ENCODE measurements around the gene STARD3.
"Not testable (repeated sequence)": the region's sequence is repeated elsewhere in the genome, so short reads cannot be mapped to it uniquely, and the experiment has no call there.

The STARD3 gene

DNA sequence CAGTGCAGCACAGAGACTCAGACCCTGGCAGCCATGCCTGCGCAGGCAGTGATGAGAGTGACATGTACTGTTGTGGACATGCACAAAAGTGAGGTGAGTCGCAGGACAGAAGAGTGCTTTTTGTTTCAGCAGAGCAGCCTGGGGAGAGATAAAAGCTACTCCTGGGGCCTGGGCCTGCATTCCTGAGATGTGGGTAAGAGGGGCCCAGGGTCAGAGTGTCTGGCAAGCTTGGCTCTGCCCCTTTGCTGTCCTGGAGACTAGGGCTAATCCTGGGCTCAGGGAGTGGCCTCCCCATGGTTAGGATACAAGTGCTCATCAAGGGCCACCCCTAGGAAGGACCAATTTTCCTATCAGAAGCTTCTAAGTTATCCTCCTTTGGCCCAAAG lies 58.1 kb downstream of the STARD3 start:
- DNase-seq (ENCODE audit: low spot score), result no peak

DNA sequence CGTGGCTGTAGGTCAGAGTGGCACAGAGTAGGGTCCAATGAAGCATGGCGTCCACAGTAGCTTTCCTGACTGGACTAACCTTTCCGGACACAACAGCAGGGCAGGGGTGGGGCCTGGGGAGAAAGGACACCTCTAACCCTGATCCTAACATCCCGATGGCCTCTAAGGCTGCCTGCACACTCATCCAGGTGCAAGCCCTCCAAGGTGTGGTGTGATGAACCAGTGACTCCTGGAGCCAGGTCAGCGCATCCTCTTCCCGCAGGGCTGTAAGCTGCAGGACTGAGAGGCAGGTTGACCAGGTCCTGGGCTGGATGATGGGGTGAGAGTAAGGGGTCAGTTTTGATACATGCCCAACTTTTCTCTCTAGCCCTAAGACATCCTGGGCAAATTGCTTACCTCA lies 59.8 kb downstream of the STARD3 start:
- DNase-seq (ENCODE audit: low spot score), result no peak

DNA sequence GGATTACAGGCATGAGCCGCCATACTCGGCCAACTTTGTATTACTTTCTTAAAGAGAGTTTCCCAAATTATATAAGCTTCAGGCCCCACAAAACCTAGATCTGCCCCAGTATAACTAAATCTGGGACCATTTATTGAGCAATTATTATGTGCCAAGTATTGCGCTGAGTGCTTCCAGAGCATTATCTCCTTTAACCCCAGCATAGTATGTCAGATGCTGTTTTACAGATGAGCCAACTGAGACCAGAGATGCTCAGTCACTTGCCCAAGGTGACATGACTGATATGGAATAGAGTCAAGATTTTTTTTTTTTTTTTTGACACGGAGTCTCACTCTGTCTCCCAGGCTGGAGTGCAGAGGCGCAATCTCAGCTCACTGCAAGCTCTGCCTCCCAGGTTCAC lies 61.0 kb downstream of the STARD3 start:
- DNase-seq (ENCODE audit: low spot score), result no peak

DNA sequence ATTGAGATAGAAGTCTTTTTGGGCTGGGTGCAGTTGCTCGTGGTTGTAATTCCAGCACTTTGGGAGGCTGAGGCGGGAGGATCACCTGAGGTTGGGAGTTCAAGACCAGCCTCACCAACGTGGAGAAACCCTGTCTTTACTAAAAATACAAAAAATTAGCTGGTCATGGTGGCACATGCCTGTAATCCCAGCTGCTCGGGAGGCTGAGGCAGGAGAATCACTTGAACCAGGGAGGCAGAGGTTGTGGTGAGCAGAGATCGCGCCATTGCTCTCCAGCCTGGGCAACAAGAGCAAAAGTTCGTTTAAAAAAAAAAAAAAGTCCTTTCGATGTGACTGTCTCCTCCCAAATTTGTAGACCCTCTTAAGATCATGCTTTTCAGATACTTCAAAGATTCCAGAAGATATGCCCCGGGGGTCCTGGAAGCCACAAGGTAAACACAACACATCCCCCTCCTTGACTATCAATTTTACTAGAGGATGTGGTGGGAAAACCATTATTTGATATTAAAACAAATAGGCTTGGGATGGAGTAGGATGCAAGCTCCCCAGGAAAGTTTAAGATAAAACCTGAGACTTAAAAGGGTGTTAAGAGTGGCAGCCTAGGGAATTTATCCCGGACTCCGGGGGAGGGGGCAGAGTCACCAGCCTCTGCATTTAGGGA lies 62.3 kb downstream of the STARD3 start:
- not testable (repeated sequence) for DNase-seq (ENCODE audit: low spot score)

DNA sequence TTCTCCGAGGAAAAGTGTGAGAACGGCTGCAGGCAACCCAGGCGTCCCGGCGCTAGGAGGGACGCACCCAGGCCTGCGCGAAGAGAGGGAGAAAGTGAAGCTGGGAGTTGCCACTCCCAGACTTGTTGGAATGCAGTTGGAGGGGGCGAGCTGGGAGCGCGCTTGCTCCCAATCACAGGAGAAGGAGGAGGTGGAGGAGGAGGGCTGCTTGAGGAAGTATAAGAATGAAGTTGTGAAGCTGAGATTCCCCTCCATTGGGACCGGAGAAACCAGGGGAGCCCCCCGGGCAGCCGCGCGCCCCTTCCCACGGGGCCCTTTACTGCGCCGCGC lies 62.8 kb downstream of the STARD3 start, which contains the start of gene ERBB2:
ERBB2 (plus strand) TSS at position 247 of the 330 bp plus-strand sequence. CDS start 175 bp downstream, outside the sequence.
- no peak for DNase-seq (ENCODE audit: low spot score)

DNA sequence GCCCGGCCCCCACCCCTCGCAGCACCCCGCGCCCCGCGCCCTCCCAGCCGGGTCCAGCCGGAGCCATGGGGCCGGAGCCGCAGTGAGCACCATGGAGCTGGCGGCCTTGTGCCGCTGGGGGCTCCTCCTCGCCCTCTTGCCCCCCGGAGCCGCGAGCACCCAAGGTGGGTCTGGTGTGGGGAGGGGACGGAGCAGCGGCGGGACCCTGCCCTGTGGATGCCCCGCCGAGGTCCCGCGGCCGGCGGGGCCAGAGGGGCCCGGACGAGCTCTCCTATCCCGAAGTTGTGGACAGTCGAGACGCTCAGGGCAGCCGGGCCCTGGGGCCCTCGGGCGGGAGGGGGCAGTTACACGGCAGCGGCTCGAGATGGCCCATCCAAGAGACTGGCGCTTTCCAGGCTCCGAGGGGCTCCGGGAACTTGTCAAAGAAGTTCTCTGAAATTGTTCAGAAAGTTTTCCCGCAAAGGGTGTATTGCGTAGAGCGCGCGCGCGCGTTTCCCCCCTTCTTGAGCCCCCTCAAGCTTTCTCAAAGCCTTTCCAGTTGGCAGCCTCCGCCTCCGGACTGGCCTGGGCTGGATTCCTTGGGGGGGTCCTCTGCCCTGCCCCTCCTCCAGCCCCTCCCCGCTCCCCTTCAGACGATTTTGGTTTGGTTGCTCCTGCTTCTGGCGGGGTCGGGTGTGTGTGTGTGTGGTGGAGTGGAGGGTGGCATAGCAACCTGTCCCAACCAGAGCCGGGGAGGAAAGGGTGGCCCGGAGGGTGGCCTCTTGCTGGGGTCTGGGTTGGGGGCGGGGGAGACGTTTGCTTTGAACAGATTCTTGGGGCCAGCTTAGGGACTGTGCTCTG lies 63.4 kb downstream of the STARD3 start:
- DNase-seq (ENCODE audit: low spot score), result no peak

DNA sequence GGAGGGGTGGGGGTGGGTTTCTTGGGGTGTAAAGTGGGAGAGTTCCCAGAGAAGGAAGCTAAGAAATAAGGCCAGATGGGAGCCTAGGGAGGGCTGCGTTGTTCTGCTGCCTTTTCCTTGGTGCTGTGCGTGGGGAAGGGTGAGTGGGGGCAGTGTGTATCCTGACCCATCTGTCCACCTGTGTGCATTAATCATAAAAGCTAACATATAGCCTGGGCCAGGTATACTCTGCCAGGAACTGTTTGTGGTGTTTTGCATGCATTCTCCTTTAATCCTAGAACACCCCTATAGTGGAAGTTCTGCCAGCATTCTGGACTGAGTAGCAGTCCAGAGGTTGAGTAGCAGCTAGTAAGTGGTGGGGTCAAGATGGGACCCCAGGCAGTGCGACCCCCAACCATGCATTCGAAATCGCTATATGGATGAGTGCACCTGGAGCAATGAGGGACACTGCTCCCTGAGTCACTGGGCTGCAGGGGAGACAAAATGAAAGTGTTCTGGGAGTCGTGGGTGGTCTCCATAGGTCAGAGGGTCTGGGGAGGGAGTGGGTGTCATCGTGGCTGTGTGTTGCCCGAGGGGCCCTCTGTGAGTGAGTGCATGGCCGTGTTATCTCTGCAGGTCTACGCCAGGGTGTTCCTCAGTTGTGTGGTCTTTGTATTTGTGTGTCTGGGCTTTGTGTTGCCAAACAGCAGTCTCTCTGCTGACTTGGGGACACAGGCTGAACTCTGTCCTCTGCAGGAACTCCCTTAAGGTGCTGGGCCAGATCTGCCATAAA lies 64.3 kb downstream of the STARD3 start:
- DNase-seq (ENCODE audit: low spot score), result no peak

DNA sequence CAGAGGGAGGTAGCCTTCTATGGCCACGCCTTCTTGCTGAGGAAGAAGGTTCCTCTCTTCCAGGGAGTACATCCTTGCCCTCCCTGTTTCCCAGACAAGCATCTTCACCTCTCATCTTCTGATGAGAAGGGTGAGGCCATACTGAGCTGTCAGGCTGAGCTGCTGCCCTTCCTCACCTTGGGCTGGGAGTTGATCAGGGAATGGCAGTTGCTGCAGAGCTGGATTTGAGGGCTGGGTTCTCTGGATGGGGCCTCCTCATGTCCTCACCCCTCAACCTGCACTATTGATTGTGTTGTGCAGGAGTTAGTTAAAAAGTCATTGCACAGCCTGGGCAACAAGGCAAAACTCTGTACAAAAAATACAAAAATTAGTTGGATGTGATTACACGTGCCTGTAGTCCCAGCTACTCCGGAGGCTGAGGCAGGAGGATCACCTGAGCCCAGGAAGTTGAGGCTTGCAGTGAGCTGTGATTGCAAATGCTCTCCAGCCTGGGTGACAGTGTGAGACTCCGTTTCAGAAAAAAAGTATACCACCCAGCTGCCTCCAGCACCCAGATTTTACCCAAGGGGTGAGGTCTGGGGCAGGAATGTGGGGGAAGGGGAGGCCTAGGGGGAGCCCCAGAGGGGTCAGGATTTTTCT lies 65.0 kb downstream of the STARD3 start:
- DNase-seq (ENCODE audit: low spot score), result no peak

DNA sequence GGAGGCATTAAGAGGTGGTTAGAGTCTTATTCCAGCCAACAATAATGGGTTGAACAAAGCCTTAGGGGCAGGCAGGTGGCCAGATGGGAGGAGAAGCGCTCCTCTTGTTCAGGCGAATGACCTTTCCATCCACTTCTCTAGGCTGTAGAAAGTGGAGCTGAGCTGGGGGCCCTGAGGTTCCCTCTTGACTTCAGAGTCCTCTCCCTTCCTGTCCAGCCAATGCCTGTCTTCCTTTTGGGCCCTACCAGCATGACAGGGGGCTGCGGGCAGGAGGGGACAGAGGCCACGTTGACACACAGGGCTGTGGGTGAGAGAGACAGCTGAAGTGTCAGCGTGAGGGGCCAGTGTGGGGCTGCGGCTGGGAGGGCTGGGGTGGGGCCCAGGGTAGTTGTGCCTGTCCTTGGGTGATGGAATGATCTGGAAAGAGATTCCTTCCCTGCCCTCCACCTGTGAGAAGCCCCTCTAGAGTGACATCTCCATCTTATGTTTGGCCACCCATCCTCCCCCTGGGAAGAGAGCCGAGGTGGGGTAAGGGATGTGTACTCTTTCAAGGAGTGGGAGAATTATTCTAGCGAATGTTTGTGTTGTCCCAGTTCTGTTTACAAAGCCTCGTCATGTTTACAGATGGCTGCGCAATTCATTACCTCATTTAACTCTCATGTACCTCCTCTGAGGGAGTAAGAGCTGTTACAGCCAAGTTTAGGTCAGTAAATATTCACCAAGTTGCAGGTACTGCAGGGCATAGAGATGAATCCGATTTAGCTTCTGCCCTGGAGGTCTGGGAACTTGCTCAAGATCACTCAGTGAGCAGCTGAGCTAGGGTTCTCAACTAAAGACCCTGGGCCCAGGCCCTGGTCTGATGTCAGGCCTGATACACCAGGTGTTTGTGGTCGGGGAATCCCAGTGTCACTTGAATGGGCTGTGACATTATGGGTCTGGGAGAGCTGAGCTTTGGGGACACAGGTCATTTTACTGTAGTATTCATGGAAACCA lies 66.3 kb downstream of the STARD3 start:
- DNase-seq (ENCODE audit: low spot score), result no peak

DNA sequence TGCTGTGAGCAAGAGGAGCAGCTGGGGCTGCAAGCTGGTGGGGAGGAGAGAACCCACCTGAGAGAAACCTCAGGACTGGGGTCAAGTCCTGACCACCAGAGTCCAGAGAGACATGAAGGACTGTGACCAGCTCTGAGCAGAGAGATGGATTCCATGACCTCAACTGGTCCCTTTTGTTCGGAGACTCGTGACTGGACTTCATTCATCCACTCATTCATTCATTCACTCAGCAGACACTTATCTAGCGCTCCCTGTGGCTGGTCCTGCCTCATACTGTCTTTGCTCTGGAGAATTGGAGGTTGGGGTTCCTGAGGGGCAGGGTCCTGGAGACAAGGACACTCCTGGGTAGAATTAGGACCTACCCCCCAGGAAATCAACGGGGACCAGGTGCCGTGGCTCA lies 67.0 kb downstream of the STARD3 start:
- DNase-seq (ENCODE audit: low spot score), result no peak

DNA sequence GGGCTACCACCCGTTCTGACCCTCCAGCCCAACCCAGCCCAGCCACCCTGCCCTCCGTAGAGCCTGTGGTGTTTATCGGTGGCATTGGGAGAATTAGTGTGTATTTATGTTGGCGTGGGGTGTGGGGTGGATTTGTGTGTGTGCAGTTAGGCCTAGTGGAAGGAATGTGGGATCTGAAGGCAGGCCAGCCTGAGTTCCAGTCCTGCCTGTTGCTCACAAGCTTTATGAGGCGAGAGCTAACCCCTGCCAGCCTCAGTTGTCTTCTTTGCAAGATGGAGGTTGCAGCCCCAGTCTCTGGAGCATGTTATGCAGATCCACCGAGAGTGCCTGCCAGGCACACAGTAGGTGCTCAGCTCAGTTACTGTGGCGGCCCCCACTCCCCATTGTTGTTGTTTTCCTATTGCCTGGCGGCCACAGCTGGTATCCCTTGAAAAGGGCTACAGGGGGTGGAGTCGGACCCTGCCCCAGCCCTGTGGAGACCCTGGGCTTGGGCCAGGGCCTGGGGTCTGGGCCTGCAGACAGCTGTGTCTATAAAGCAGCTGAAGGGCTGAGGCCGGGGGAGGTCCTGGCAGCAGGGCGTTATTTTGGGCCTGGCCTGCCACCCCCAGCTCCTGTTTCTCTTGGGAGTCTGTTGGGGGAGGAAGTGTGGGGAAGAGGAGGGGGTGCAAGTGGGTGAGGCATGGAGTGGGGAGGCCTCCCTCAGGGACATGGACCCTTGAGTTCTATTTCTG lies 68.0 kb downstream of the STARD3 start:
- DNase-seq (ENCODE audit: low spot score), result no peak

DNA sequence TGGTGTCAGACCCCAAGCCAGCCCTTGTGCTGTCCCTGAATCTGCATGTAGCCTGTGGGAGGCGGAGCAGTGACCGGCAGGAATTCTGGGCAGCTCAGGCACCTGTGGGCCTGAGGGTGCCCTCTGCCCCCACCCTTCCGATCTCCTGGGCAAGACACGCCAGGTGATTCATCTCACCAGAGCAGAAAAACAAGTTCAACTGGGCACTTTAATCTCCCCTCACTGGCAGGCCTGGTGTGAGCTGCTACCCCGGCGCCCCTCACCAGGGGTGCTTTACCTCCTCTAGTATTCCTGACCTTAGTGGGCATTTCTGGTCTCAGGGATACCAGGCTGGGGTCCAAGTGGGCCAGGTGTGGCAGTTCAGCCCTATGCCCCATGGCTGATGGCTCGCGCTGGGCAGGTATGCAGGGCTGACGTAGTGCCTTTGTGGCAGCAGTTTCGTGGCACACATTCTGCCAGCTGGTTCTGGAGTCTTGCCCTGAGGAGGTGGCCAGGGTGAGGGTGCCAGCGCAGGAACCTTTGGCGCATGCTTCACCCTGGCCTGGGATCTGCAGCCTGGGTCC lies 68.9 kb downstream of the STARD3 start:
- no peak for DNase-seq (ENCODE audit: low spot score)

DNA sequence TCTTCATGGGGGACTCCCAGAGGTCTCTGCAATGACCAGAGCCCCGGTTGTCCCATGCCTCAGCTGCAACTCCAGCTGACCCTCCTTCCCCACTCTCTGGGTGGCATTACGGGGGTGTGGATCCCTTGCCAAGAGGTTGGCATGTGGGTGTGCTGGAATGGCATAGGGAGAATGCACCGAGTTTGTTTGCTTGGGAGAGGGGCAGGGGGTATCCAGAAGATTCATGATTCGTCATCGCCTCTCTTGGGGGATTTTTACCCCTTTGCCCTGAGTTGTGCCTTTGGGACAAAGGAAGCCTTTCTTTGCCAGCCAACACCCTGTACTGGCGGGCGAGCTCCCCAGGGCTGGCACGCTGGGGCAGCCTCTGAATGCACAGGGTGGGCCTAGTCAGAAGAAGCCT lies 69.4 kb downstream of the STARD3 start:
- no peak for DNase-seq (ENCODE audit: low spot score)

DNA sequence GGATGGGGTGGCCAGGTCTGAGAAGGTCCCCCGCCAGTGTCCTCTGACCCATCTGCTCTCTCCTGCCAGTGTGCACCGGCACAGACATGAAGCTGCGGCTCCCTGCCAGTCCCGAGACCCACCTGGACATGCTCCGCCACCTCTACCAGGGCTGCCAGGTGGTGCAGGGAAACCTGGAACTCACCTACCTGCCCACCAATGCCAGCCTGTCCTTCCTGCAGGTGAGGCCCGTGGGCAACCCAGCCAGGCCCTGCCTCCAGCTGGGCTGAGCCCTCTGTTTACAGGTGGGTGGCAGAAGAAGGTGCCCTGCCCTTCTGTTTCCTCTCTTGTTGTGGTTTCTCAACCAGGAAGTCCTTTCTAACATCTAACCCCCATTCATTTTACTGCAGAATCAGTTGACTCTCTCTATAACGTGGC lies 70.0 kb downstream of the STARD3 start:
- no peak for DNase-seq (ENCODE audit: low spot score)

DNA sequence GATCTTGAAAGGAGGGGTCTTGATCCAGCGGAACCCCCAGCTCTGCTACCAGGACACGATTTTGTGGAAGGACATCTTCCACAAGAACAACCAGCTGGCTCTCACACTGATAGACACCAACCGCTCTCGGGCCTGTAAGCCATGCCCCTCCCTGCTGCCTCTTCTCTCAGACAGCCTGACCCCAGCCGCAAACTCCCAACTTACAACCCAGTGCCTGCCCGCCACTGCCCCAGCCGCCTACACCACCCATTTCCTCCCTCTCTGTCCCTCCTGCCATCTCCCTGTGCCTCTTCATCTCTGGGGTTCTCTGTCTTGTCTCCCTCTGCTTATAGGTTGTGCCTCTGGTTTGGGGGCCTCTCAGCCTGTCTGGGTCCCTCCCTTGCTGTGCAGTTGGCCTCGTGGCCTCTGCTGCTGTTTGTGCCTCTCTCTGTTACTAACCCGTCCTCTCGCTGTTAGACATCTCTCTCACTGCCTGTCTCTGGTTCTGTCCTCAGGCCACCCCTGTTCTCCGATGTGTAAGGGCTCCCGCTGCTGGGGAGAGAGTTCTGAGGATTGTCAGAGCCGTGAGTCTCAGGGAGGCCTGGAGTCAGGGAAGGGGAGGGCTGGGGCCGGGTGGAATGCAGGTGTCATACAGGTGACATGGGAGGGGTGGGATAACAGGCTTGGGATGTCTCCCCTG lies 72.5 kb downstream of the STARD3 start:
- DNase-seq (ENCODE audit: low spot score), result no peak

DNA sequence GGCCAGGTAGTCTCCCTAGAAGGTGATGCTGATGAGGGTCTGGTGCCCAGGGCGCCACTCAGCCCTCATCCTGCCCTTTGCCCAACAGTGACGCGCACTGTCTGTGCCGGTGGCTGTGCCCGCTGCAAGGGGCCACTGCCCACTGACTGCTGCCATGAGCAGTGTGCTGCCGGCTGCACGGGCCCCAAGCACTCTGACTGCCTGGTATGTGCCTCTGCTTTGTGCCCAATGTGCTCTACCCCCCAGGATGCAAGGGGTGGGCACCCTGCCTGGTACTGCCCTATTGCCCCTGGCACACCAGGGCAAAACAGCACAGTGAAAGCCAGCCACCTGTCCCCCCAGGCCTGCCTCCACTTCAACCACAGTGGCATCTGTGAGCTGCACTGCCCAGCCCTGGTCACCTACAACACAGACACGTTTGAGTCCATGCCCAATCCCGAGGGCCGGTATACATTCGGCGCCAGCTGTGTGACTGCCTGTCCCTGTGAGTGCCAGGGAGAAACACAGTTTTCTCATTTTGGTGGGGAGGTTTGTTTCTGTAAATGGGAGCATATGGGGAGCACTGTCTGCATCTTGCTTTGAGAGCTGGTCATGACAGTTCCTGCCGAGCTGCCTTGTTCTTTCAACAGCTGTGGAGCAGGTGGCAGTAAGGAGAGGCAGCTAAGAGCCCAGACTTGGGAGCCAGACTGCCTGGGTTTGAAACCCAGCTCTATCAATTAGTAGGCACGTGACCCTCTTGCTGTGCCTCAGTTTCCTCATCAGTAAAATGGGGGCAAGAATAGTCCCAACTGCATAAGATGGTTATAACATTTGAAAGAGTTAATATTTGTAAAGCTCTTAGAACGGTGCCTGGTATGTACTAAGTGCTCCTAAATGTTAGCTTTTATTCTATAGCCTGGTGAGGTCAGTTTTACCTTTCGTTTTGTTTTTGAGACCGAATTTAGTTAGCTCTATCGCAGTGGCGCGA lies 73.3 kb downstream of the STARD3 start:
- peak; percentile 17 for DNase-seq (ENCODE audit: low spot score)

DNA sequence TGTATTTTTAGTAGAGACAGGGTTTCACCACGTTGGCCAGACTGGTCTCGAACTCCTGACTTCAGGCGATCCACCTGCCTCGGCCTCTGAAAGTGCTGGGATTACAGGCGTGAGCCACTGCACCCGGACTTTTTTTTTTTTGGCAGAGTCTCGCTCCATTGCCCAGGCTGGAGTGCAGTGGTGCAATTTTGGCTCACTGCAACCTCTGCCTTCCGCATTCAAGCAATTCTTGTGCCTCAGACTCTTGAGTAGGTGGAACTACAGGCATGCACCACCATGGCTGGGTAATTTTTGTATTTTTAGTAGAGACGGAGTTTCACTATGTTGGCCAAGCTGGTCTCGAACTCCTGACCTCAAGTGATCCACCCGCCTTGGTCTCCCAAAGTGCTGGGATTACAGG lies 74.1 kb downstream of the STARD3 start:
- not testable (repeated sequence) for DNase-seq (ENCODE audit: low spot score)

DNA sequence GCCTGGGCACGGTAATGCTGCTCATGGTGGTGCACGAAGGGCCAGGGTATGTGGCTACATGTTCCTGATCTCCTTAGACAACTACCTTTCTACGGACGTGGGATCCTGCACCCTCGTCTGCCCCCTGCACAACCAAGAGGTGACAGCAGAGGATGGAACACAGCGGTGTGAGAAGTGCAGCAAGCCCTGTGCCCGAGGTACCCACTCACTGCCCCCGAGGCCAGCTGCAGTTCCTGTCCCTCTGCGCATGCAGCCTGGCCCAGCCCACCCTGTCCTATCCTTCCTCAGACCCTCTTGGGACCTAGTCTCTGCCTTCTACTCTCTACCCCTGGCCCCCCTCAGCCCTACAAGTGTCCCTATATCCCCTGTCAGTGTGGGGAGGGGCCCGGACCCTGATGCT lies 74.9 kb downstream of the STARD3 start:
- DNase-seq (ENCODE audit: low spot score), result no peak
